Suppressor macrophage (primary cell): ENCODE data around the gene AGMO.

Source experiments
- DNase-seq, 4 experiments: peaks; one replicate each; pipeline ENCODE4 v3.0.0-alpha.2; 2020 to 2022

AGMO gene

DNA sequence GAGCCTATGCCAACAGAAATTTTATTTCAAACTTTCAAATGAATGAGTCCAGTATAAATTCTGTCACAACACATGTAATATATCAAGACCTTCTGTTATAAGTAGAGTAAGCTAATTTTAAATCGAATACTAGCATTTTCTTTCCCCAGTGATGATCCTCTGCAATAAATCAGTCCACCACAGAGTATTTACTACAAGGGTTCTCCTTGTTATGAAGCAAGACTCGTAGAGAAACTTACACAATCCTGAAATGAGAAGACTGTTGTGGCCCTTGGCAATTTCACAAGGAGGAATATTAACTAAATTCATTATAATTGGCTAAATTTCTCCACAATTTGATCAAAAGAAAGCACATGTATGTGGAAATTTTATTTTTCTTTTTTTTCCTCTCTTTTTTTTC lies 346.8 kb downstream of the AGMO start:
- DNase-seq: no peak

DNA sequence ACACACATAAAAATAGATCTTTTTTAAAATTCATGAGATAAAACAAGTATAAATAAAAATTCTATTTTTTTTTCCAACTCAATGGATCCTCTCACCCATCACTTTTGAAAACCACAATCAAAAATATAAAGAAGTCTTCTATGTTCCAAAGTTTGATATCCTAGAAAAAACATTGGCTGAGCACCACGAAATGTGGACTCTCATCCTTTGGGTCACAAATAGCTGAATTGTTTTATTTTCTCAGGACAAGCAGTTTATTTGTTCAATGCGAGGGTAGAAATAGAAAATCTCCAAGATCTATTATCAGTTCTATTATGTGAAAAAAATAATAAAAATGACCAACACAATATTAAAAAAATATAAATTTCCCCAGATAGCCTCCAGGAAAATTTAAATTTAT lies 348.7 kb downstream of the AGMO start:
- no peak for DNase-seq

DNA sequence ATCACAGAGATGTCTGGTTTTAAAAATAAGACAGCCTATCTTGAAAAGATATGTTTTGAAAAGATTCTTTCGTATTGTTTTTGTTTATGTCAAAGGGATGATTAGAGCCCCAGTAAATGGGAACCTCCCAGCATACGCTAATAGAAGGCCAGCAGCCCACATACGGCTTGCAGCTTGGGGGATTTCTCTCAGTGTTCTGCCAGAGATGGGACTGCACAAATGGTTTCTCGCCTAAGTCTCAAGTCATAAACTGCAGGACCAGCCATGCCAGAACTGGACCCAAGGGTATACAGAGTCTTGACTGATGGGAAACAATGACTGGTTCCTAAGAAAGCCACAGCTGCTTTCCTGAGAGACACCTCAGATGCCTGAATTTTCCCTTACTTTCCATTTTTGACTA lies 352.4 kb downstream of the AGMO start:
- no peak for DNase-seq

DNA sequence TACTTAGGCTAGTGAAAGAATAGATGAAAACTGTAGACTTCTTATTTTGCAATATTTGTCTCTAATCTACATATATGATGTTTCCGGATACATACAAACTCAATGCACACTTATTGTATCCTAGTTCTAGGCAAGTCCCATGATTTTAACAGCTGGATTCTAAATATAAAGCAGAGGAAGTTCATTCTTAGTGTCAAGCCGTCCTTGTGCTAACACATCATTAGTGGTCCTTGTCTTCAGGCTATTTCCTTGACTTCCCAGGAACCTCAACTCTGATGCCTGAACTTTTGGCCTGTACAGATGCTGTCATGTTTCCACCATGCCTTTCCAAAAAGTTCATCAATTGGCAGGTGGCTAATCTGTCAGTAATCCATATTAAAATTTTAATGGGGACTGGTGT lies 357.4 kb downstream of the AGMO start:
- no peak for DNase-seq

DNA sequence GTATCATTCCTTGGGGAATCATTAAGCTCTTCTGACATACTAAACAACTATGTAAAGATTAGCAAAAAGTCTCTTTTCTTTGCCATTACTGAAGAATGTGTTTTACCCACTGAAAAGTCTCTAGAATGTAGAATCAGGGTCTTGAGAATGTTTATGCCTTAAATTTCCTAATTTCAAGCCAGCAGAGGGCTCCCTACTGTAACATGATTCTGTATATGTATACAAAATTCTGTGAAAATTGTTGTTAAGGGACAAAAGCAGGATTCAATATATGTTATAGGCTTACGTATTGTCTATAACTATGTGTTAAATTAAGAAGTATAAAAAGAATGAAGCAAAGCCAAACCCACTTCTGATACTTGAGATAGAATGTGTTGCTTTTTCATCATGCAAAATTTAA lies 362.3 kb downstream of the AGMO start:
- peak in 1 of 4 experiments; percentile 10 for DNase-seq

DNA sequence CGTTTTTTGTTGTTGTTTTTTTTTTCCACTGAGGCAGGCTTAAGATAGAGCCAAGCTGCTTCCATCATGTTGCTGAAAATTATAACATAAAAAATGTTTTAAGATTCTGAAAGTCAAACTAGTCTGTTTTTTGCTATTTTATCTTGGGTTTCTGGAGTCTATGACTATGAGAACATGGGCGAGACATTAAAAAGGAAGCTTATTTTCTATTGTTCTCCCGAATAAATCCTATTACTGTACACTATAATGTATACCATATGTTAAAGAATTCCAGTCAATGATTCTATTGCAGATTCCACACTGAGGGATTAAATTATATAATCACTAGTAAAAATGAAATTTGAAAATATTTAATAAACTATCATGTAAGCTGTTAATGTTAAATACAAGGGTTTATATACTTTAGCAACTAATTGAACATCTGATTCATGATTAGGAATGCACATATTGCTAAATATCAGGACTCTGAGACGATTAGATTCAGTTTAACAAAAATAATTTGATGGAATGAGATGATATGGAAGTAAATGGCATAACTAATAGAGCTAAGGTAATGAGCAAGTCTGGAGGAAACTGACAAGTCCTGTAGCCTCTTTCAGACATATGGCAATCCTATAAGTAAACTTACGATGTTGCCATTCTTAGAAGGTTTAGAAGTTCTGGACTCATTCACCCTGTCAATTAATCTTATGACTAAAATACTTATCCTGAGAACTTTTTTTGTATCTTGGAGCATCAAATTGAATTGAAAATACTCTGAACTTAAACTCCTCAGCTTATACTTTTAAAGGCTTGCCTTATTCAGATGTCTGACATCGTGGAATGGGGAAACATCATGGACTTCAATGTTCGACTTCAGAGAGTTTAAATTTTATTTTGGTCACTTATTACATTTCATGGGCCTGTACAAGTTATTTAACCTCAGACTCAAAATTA lies 364.5 kb downstream of the AGMO start:
- no peak for DNase-seq

DNA sequence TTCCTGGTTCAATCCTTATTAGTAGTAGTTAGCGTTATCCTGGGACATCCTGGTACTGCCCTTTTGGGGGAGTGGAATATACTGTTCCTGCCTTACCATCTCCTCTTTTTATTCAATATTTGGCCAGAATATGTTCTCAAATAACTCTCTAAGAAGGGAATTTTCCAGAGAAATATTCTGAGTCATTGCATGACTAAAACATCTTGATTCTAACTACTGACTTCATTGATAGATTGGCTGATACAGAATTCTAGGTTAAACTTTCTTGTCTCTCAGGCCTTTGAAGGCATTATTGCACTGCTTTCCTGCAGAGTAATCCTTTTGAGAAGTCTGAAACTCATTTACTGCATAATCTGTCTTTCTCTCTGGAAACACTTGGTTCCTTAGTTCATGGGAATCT lies 383.8 kb downstream of the AGMO start:
- no peak for DNase-seq

DNA sequence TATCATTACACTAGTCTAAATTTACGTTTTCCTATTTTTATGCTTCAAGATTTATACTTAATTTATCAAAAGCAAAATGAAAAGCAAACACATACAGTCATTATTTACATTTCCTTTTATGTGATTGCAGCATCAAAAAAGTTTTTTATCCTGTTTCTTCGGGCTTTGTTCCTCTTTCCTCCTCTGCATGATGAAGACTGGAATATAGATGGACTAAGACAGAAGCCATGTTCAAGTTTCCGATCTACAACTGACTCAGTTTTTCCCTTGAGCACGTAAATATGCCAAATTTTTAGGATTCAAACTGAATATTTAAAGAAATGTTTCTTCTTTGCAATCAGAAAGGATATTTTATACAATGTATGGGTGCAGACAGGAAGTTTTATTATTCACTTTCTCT lies 385.7 kb downstream of the AGMO start:
- no peak for DNase-seq

DNA sequence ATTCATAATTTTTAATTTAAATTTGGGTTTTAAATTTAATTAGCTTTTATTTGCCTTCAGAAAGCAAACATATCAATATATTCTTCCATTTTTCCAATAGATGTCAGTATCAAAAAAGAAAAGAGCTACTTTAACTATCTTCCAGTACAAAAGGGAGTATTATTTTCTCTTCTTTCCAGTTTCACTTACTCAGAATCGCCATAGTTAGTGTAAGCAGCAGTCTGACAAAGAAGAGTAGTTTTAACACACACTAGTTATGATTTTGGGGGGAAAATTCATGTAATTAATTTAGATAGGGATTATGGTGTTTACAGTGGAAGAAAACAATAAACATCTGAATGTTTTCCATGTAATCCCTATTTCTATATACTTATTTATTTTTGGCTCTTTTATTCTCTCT lies 386.7 kb downstream of the AGMO start:
- DNase-seq: no peak

DNA sequence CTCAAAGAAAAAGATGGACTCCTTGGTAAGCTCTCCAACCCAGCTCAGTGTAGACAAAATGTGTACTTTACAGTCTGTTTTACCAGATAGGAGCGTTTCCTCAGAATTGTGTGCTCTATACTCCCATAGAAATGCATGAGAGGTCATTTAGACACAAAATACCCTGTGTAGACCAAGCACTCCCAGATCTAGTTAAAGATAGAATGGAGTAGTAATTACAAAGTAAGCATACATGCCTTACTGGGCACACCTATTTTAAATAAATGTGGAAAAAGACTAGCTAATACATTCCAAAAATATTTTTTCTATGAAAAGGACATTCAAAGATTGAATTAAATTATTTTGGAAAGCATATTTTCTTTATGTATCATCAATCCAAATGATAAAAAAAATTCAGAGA lies 387.3 kb downstream of the AGMO start:
- no peak for DNase-seq

DNA sequence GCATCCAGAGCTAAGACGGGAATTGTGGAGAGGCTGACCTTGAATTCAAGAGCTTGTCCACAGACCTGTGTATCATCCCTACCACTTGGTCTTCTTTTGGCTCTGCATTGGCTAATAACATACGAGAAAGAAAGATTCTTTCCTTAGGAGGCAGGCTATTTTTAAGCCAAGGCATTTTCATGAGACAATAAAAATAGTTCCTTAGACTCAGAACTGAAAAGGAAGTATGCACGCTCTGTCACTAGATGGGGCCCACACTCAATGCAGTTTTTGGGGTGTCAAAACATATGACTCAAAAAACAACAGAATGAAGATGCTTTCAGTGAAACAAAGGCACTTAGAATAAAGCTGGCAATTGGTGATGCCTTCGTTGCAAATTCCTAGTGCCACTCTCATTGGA lies 393.3 kb downstream of the AGMO start:
- no peak for DNase-seq

DNA sequence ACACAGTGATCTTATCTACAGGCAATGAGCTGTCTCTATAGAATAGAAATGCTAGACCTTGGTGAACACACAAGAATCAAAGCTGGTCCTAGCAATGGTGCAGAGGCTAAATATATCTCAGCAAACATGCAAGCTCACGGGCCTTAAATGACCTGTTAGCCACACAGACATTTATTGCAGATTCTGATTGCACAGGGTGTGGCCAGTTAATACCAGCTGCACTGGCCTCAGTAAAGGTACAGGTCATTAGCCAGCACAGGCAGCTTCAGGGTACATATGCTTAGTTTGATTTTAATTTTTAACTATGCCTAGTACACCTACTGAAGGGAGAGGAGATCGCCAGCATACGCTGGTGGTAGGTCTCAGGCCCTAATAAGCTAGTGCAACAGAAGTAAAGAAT lies 393.9 kb downstream of the AGMO start:
- no peak for DNase-seq

DNA sequence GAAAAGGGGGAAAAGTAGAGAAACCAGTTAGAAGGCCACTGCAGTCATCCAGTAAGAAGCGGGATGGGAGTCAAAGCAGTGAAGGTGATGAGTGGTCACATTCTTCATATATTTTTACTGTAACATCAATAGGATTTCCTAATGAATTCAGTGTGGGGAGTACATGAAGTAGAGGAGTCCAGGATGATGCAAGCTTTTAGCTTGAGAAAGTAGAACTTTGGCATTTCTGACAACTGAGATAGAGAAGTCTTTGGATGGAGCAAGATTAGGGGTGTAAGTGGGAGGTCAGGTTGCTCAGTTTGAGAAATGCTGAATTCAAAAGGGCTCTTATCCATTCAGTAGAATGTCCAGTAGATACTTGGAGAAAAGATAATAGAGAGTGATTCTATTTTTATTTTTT lies 395.2 kb downstream of the AGMO start:
- DNase-seq: no peak

DNA sequence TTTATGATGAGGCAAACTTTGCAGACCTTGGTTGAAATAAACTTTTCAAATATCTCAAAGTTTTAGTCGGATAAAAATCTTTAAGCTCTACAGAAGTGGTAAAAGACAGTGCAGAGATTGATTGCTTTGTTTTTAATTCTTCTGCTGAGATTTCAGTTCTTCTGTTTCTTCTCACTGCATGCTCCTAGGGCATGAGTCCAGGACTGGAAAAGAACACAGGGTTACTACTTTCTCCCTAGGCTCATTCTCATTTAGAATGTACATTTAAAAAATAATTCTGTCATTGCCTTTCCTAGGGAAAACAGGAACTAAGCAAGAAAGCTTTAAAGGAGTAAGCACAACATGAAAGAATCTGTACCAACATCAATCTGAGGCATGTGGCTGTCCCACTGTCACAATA lies 402.6 kb downstream of the AGMO start:
- DNase-seq: no peak

DNA sequence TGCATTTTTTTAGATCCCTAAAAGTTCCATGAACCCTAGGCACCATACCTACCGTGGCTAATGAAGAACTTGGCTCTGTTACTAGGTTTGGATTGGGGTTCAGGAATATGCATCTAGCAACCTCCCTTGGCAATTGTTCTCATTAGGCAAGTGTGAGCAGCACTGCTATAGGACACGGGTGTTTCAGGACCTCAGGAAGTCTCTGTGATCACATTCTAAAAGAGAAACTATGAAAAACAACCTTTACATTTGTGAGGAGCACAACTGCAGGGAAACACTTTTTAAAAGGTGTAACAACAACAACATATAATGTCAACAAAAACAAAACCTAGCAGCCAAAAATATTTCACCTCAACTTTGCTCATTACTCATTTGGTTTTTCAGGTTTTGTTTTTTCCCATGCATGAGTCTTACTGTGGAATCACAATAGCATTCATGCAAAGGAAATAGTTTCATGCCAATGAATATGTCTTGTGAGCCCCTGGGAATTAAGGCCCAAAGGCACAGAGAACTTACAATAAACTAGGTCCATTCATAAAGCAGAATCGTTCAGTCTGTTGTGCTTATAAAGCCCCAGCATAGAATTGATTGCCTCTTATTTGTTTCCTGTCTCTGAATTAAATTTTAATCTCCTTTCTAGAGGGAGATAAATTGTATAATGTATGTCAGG lies 403.5 kb downstream of the AGMO start:
- DNase-seq: no peak
